Neural cell (in vitro differentiated cells): ENCODE data around the gene TAF5L.

ENCODE experiments used
- CTCF ChIP-seq: fragments of 450-650 bp; IDR thresholded peaks from 2 replicates; pipeline ENCODE4 v1.5.1; 2014; ENCODE audit warnings: antibody characterized with exemption, mild to moderate bottlenecking, moderate library complexity; ENCODE audit not compliant: poor library complexity, severe bottlenecking
- EP300 ChIP-seq: fragments of 450-650 bp; conservative IDR thresholded peaks from 2 replicates; pipeline ENCODE4 v1.6.1; 2014; ENCODE audit warnings: antibody characterized with exemption, mild to moderate bottlenecking, moderate library complexity; ENCODE audit not compliant: poor library complexity, severe bottlenecking
- POLR2AphosphoS5 ChIP-seq: IDR thresholded peaks from 2 replicates; pipeline ENCODE4 v1.6.1; 2012
- RAD21 ChIP-seq: fragments of 450-650 bp; conservative IDR thresholded peaks from 2 replicates; pipeline ENCODE4 v1.6.1; 2014; ENCODE audit warnings: antibody characterized with exemption, mild to moderate bottlenecking, moderate library complexity
- REST ChIP-seq: IDR thresholded peaks from 2 replicates; pipeline ENCODE4 v1.6.1; 2012; ENCODE audit warnings: borderline replicate concordance
- SMC3 ChIP-seq: fragments of 450-650 bp; conservative IDR thresholded peaks from 2 replicates; pipeline ENCODE4 v1.6.1; 2014; ENCODE audit warnings: antibody characterized with exemption, mild to moderate bottlenecking, moderate library complexity; ENCODE audit not compliant: poor library complexity

GRCh38 chr1:229619614-229620013 is 6.3 kb downstream of the TAF5L start:
- TF ChIP-seq CTCF (no peak), POLR2AphosphoS5 (no peak), SMC3 (no peak), EP300 (no peak), RAD21 (no peak), REST (no peak)
